ENCODE results near the gene TBC1D25.

Gene TBC1D25, protein sequence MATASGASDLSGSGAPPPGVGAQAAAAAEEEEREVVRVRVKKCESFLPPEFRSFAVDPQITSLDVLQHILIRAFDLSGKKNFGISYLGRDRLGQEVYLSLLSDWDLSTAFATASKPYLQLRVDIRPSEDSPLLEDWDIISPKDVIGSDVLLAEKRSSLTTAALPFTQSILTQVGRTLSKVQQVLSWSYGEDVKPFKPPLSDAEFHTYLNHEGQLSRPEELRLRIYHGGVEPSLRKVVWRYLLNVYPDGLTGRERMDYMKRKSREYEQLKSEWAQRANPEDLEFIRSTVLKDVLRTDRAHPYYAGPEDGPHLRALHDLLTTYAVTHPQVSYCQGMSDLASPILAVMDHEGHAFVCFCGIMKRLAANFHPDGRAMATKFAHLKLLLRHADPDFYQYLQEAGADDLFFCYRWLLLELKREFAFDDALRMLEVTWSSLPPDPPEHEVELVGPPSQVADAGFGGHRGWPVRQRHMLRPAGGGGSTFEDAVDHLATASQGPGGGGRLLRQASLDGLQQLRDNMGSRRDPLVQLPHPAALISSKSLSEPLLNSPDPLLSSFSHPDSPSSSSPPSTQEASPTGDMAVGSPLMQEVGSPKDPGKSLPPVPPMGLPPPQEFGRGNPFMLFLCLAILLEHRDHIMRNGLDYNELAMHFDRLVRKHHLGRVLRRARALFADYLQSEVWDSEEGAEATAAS

DNA sequence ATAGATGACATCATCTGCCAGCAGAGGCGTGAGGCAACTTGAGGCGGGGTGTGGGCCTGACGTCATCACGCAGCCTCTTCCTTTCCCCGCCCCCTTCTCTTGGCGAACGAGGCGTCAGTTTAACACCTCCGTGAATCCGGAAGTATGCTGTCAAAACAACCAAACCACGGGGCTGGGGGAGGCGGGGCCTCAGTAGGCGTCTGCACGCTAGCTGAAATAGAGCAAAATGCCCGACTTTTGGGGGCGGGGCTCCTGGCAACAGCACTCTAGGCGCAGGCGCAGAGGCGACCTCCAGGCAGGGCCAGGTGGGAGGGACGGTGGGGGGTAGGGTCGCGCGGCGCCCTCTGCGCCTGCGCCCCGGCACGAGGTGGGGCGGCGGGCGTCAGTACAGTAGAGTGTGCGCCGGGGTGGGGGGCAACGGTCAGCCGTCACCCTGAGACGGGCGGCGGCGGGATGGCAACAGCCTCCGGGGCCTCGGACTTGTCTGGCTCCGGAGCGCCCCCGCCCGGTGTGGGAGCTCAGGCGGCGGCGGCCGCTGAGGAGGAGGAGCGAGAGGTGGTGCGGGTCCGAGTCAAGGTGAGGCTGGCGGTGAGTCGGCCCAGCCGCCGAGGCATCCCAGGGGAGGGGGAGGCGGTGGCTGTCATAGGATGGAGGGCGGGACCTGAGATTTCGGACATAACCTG, at the start of gene TBC1D25:
TSS of gene TBC1D25 (plus strand) at position 370 of the 683 bp plus-strand sequence. CDS start at position 454, 84 bp downstream.
- ChIA-PET CTCF (interaction anchor here (0.6 kb wide), 1 partner anchor 522 kb away, joined by 3 read pairs; no protein-coding TSS in a partner anchor), POLR2A (interaction anchor here (0.9 to 1.6 kb wide), 4 partner anchors 8 to 40 kb away, joined by 3 to 13 read pairs (median 7); partner anchors contain the start of genes EBP and RBM3)
- peak; percentile 89 for DNase-seq (ENCODE audit: extremely low spot score)
- no peak for TF ChIP-seq BHLHE40 (IDR thresholded peaks at IDR 0.05; ENCODE audit: borderline replicate concordance)
- TF ChIP-seq SP1 (IDR thresholded peaks at IDR 0.05): no peak
- TF ChIP-seq ARNT (IDR thresholded peaks at IDR 0.05): peak; percentile 60; the same call in 1 of the 2 replicates
- TF ChIP-seq HDGF (IDR thresholded peaks at IDR 0.05; ENCODE audit: borderline replicate concordance): no peak
- peak; percentile 7 for TF ChIP-seq L3MBTL2 (conservative IDR thresholded peaks at IDR 0.05)
- no peak for TF ChIP-seq ZNF384 (IDR thresholded peaks at IDR 0.05)
- no peak for TF ChIP-seq NFRKB (IDR thresholded peaks at IDR 0.05)
- peak; percentile 63; the same call in 1 of the 2 replicates for TF ChIP-seq PKNOX1 (IDR thresholded peaks at IDR 0.05)
- TF ChIP-seq FOXM1 (IDR thresholded peaks at IDR 0.05; ENCODE audit: borderline replicate concordance): no peak
- TF ChIP-seq ELF4 (IDR thresholded peaks at IDR 0.05): peak; percentile 38; the same call in 1 of the 2 replicates
- no peak for TF ChIP-seq FOXA1 (IDR thresholded peaks at IDR 0.05)
- TF ChIP-seq CTBP1 (IDR thresholded peaks at IDR 0.05; ENCODE audit: borderline replicate concordance): no peak
- TF ChIP-seq TARDBP (IDR thresholded peaks at IDR 0.05): no peak
- TF ChIP-seq LEF1 (IDR thresholded peaks at IDR 0.05; ENCODE audit: borderline replicate concordance): no peak
- TF ChIP-seq FOXK2 (IDR thresholded peaks at IDR 0.05): no peak
- no peak for TF ChIP-seq SUZ12 (IDR thresholded peaks at IDR 0.05)

GRCh38 chrX:48489892-48490291, 49.6 kb upstream of the TBC1D25 start:
- TF ChIP-seq LEF1 (IDR thresholded peaks at IDR 0.05; ENCODE audit: borderline replicate concordance) (no peak), TARDBP (IDR thresholded peaks at IDR 0.05) (no peak), HDGF (IDR thresholded peaks at IDR 0.05; ENCODE audit: borderline replicate concordance) (no peak), CTBP1 (IDR thresholded peaks at IDR 0.05; ENCODE audit: borderline replicate concordance) (no peak), ARNT (IDR thresholded peaks at IDR 0.05) (no peak), FOXM1 (IDR thresholded peaks at IDR 0.05; ENCODE audit: borderline replicate concordance) (no peak), NFRKB (IDR thresholded peaks at IDR 0.05) (no peak)
- DNase-seq (ENCODE audit: extremely low spot score): no peak
- CTCF ChIA-PET: no interaction called here
- POLR2A ChIA-PET: no interaction called here

DNA sequence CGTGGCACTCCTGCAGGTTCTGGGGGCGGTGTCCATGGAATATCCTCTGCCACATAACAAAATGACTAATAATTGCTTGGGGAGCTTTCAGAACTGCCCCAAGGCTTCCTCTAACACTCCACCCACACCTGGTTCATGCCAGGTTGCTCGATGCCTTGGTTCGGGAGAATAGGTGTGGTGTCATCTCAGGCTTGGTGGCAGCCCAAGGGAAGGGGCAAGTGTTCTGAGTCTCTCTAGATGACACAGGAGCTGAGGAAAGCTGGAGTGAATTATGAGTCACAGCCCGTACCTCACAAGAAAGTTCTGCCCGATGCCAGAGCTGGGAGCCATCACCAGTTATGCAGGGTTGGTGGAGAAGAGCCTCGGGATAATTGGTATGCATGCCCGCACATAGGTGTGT, 48.9 kb upstream of the TBC1D25 start:
- TF ChIP-seq FOXM1 (IDR thresholded peaks at IDR 0.05; ENCODE audit: borderline replicate concordance) (no peak), ELF4 (IDR thresholded peaks at IDR 0.05) (no peak), ZNF384 (IDR thresholded peaks at IDR 0.05) (no peak), SUZ12 (IDR thresholded peaks at IDR 0.05) (no peak), NFRKB (IDR thresholded peaks at IDR 0.05) (no peak), L3MBTL2 (conservative IDR thresholded peaks at IDR 0.05) (no peak), SP1 (IDR thresholded peaks at IDR 0.05) (no peak), BHLHE40 (IDR thresholded peaks at IDR 0.05; ENCODE audit: borderline replicate concordance) (no peak), PKNOX1 (IDR thresholded peaks at IDR 0.05) (no peak), ARNT (IDR thresholded peaks at IDR 0.05) (no peak), LEF1 (IDR thresholded peaks at IDR 0.05; ENCODE audit: borderline replicate concordance) (no peak), CTBP1 (IDR thresholded peaks at IDR 0.05; ENCODE audit: borderline replicate concordance) (no peak), HDGF (IDR thresholded peaks at IDR 0.05; ENCODE audit: borderline replicate concordance) (no peak), TARDBP (IDR thresholded peaks at IDR 0.05) (no peak), FOXK2 (IDR thresholded peaks at IDR 0.05) (no peak), FOXA1 (IDR thresholded peaks at IDR 0.05) (no peak)
- ChIA-PET POLR2A (no interaction called here), CTCF (no interaction called here)
- DNase-seq (ENCODE audit: extremely low spot score): no peak

- ChIA-PET CTCF (no interaction called here), POLR2A (no interaction called here)
- no peak for DNase-seq (ENCODE audit: extremely low spot score)
- TF ChIP-seq HDGF (IDR thresholded peaks at IDR 0.05; ENCODE audit: borderline replicate concordance) (no peak), FOXK2 (IDR thresholded peaks at IDR 0.05) (no peak), SUZ12 (IDR thresholded peaks at IDR 0.05) (no peak), ELF4 (IDR thresholded peaks at IDR 0.05) (no peak), FOXA1 (IDR thresholded peaks at IDR 0.05) (no peak), ARNT (IDR thresholded peaks at IDR 0.05) (no peak), SP1 (IDR thresholded peaks at IDR 0.05) (no peak), L3MBTL2 (conservative IDR thresholded peaks at IDR 0.05) (no peak), FOXM1 (IDR thresholded peaks at IDR 0.05; ENCODE audit: borderline replicate concordance) (no peak), NFRKB (IDR thresholded peaks at IDR 0.05) (no peak), CTBP1 (IDR thresholded peaks at IDR 0.05; ENCODE audit: borderline replicate concordance) (no peak), LEF1 (IDR thresholded peaks at IDR 0.05; ENCODE audit: borderline replicate concordance) (no peak), PKNOX1 (IDR thresholded peaks at IDR 0.05) (no peak), ZNF384 (IDR thresholded peaks at IDR 0.05) (no peak), TARDBP (IDR thresholded peaks at IDR 0.05) (no peak), BHLHE40 (IDR thresholded peaks at IDR 0.05; ENCODE audit: borderline replicate concordance) (no peak)
Observed at GRCh38 chrX:48491809-48492208, 47.7 kb upstream of the TBC1D25 start.
